GM12878 (cell line): ENCODE results near the gene ZMYND11.

Experiments
- CREB1 ChIP-seq: IDR thresholded peaks from 2 replicates; pipeline ENCODE4 v1.6.1; 2012; ENCODE audit warnings: low read depth, mild to moderate bottlenecking, inconsistent platforms
- CTCF ChIP-seq, 3 experiments: IDR thresholded peaks in 2 of 3; conservative IDR thresholded peaks in 1 of 3; 2 replicates each; pipeline ENCODE4 v1.5.1; 2011; ENCODE audit warnings: low read depth in 3 of 3, low read length in 3 of 3, mild to moderate bottlenecking in 3 of 3, control low read depth in 2 of 3, moderate library complexity in 2 of 3, inconsistent platforms in 1 of 3, mixed read lengths in 1 of 3; ENCODE audit not compliant: control insufficient read depth in 2 of 3, insufficient read depth in 1 of 3; ENCODE audit errors: extremely low read depth in 1 of 3
- GATAD2B ChIP-seq: fragments of 450-650 bp; conservative IDR thresholded peaks from 2 replicates; pipeline ENCODE4 v1.6.1; 2017; ENCODE audit warnings: low read depth, mild to moderate bottlenecking, moderate library complexity
- HDAC6 ChIP-seq: fragments of 200-600 bp; sonication (generic); IDR thresholded peaks from one replicate; pipeline ENCODE4 v1.8.0; 2017; ENCODE audit warnings: antibody characterized with exemption; ENCODE audit not compliant: unreplicated experiment
- IRF4 ChIP-seq: IDR thresholded peaks from 2 replicates; pipeline ENCODE4 v1.6.1; 2011; ENCODE audit warnings: low read depth, low read length
- NFYB ChIP-seq: IDR thresholded peaks from 2 replicates; pipeline ENCODE4 v1.6.1; 2011; ENCODE audit warnings: low read depth, mild to moderate bottlenecking, low read length, improper control_type of control experiment, moderate library complexity; ENCODE audit not compliant: insufficient read depth
- POLR2AphosphoS5 ChIP-seq: IDR thresholded peaks from 2 replicates; pipeline ENCODE4 v1.6.1; 2011; ENCODE audit warnings: mild to moderate bottlenecking, low read length, inconsistent platforms
- RFX5 ChIP-seq: IDR thresholded peaks from 2 replicates; pipeline ENCODE4 v1.6.1; 2011; ENCODE audit warnings: low read depth, low read length, improper control_type of control experiment
- SPI1 ChIP-seq: IDR thresholded peaks from 2 replicates; pipeline ENCODE4 v1.6.1; 2011; ENCODE audit warnings: low read depth, mild to moderate bottlenecking, low read length, moderate library complexity, borderline replicate concordance; ENCODE audit not compliant: insufficient read depth
- ZBTB4 ChIP-seq: fragments of 450-650 bp; formaldehyde crosslinking; IDR thresholded peaks from 2 replicates; pipeline ENCODE4 v1.4.0; 2022; ENCODE audit warnings: mild to moderate bottlenecking, moderate library complexity

GRCh38 chr10:87177-88080, 47.8 kb upstream of the ZMYND11 start:
- TF ChIP-seq SPI1 (no peak), CTCF (IDR thresholded peaks at IDR 0.05 in 2 of 3, conservative IDR thresholded peaks at IDR 0.05 in 1 of 3; ENCODE audit: control insufficient read depth in 2 of 3, extremely low read depth in 1 of 3, insufficient read depth in 1 of 3, low read depth in 3 of 3, low read length in 3 of 3) (no peak), RFX5 (no peak), IRF4 (no peak), NFYB (no peak), HDAC6 (no peak), GATAD2B (no peak), POLR2AphosphoS5 (no peak), ZBTB4 (no peak), CREB1 (no peak)
